Neural progenitor cell (in vitro differentiated cells): ENCODE results near the gene EXOC8. TPM values are rescaled to one million over a fixed set of nuclear protein-coding genes. Genes with fewer than 3 reads are reported as not detected.

ENCODE experiments used
- DNase-seq: peaks from one replicate; pipeline ENCODE4 v3.0.0-alpha.2; 2016; ENCODE audit warnings: low spot score
- H2AFZ ChIP-seq: fragments of 200-600 bp; sonication (generic); replicated peaks from 2 replicates; pipeline ENCODE4 v1.6.1; 2016; ENCODE audit warnings: antibody characterized with exemption
- H3F3A ChIP-seq: fragments of 200-600 bp; sonication (generic); 2 replicates; pipeline ENCODE4 v1.6.1; 2016; ENCODE audit warnings: antibody characterized with exemption, low read depth
- H3K27ac ChIP-seq: fragments of 200-600 bp; sonication (generic); 2 replicates; pipeline ENCODE4 v1.5.1; 2016; ENCODE audit warnings: mild to moderate bottlenecking
- H3K27me3 ChIP-seq: fragments of 200-600 bp; sonication (generic); 2 replicates; pipeline ENCODE4 v1.6.1; 2016; ENCODE audit warnings: mild to moderate bottlenecking, moderate library complexity
- H3K36me3 ChIP-seq: fragments of 200-600 bp; sonication (generic); 2 replicates; pipeline ENCODE4 v1.5.1; 2016
- H3K4me1 ChIP-seq: fragments of 200-600 bp; sonication (generic); 2 replicates; pipeline ENCODE4 v1.6.1; 2016; ENCODE audit warnings: mixed run types
- H3K4me2 ChIP-seq: fragments of 200-600 bp; sonication (generic); 2 replicates; pipeline ENCODE4 v1.6.1; 2016
- H3K4me3 ChIP-seq: fragments of 200-600 bp; sonication (generic); 2 replicates; pipeline ENCODE4 v1.5.1; 2016
- H3K79me2 ChIP-seq: fragments of 200-600 bp; sonication (generic); 2 replicates; pipeline ENCODE4 v1.6.1; 2016; ENCODE audit warnings: low read depth
- H3K9ac ChIP-seq: fragments of 200-600 bp; sonication (generic); 2 replicates; pipeline ENCODE4 v1.6.1; 2016
- H3K9me3 ChIP-seq: fragments of 200-600 bp; sonication (generic); 2 replicates; pipeline ENCODE4 v1.5.1; 2016; ENCODE audit warnings: low read depth
- H4K20me1 ChIP-seq: fragments of 200-600 bp; sonication (generic); 2 replicates; pipeline ENCODE4 v1.6.1; 2016; ENCODE audit warnings: low read depth
- H3K27ac Mint-ChIP-seq: 3 replicates; pipeline ENCODE4 v1.8.0; 2021; ENCODE audit warnings: mixed read lengths
- H3K27me3 Mint-ChIP-seq: 2 replicates; pipeline ENCODE4 v1.8.0; 2022; ENCODE audit warnings: low read depth, mild to moderate bottlenecking, inconsistent platforms, moderate library complexity, mixed read lengths; ENCODE audit not compliant: insufficient read depth
- H3K36me3 Mint-ChIP-seq: 3 replicates; pipeline ENCODE4 v1.8.0; 2021; ENCODE audit warnings: mixed read lengths
- H3K4me1 Mint-ChIP-seq: 3 replicates; pipeline ENCODE4 v1.8.0; 2021; ENCODE audit warnings: mixed read lengths
- H3K4me3 Mint-ChIP-seq: 3 replicates; pipeline ENCODE4 v1.8.0; 2021; ENCODE audit warnings: mild to moderate bottlenecking, moderate library complexity, mixed read lengths
- H3K9me3 Mint-ChIP-seq: 3 replicates; pipeline ENCODE4 v1.8.0; 2020; ENCODE audit warnings: mixed read lengths
- EZH2 ChIP-seq: fragments of 200-600 bp; sonication (generic); IDR thresholded peaks from 2 replicates; pipeline ENCODE4 v1.6.1; 2017; ENCODE audit warnings: antibody characterized with exemption, mild to moderate bottlenecking, moderate library complexity
- EZH2phosphoT487 ChIP-seq: fragments of 200-600 bp; sonication (generic); IDR thresholded peaks from 2 replicates; pipeline ENCODE4 v1.6.1; 2017; ENCODE audit warnings: antibody characterized with exemption
- total RNA-seq: library from RNA; depleted of rRNA; stranded (reverse); fragments of >200 nt; gene quantifications from 2 replicates; pipeline ENCODE4 v1.2.3, GENCODE V29; 2015; ENCODE audit warnings: low replicate concordance
- TF ChIP-seq, protein P1 (sequence below): fragments of 200-600 bp; sonication (generic); IDR thresholded peaks from 2 replicates; pipeline ENCODE4 v1.5.1; 2017; ENCODE audit warnings: antibody characterized with exemption, mild to moderate bottlenecking

The EXOC8 gene
- total RNA-seq, 1 donor from 2014 or later, result 11.8 TPM

- no peak overlapping the region for H2AFZ ChIP-seq
- TF ChIP-seq EZH2 (no peak), EZH2phosphoT487 (no peak)
- TF ChIP-seq, protein P1, sequence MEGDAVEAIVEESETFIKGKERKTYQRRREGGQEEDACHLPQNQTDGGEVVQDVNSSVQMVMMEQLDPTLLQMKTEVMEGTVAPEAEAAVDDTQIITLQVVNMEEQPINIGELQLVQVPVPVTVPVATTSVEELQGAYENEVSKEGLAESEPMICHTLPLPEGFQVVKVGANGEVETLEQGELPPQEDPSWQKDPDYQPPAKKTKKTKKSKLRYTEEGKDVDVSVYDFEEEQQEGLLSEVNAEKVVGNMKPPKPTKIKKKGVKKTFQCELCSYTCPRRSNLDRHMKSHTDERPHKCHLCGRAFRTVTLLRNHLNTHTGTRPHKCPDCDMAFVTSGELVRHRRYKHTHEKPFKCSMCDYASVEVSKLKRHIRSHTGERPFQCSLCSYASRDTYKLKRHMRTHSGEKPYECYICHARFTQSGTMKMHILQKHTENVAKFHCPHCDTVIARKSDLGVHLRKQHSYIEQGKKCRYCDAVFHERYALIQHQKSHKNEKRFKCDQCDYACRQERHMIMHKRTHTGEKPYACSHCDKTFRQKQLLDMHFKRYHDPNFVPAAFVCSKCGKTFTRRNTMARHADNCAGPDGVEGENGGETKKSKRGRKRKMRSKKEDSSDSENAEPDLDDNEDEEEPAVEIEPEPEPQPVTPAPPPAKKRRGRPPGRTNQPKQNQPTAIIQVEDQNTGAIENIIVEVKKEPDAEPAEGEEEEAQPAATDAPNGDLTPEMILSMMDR, result no peak
- no peaks in the 10 kb centered on the region for H3K79me2 ChIP-seq
- no peaks in the 10 kb centered on the region for H3F3A ChIP-seq
- H3K27ac Mint-ChIP-seq, result no peak overlapping the region
- no peaks in the 10 kb centered on the region for H3K4me1 ChIP-seq
- no peak overlapping the region for H3K4me3 ChIP-seq
- no peaks in the 10 kb centered on the region for H3K9me3 ChIP-seq
- H3K27me3 Mint-ChIP-seq, result peaks cover 5% of the 10 kb centered on the region
- no peak overlapping the region for H3K9ac ChIP-seq
- no peak for DNase-seq
- no peaks in the 10 kb centered on the region for H3K9me3 Mint-ChIP-seq
- H3K36me3 ChIP-seq, result no peaks in the 10 kb centered on the region
- H3K4me2 ChIP-seq, result no peak overlapping the region
- no peak overlapping the region for H3K4me3 Mint-ChIP-seq
- no peaks in the 10 kb centered on the region for H3K27me3 ChIP-seq
- no peaks in the 10 kb centered on the region for H3K4me1 Mint-ChIP-seq
- no peaks in the 10 kb centered on the region for H4K20me1 ChIP-seq
- no peak overlapping the region for H3K27ac ChIP-seq
- no peaks in the 10 kb centered on the region for H3K36me3 Mint-ChIP-seq
Measured at GRCh38 chr1:231322880-231323530, 14.6 kb downstream of the EXOC8 start.

- Histone ChIP-seq H3K9ac (no peak overlapping the region), H3K4me2 (no peak overlapping the region), H3F3A (no peaks in the 10 kb centered on the region), H3K36me3 (no peaks in the 10 kb centered on the region), H4K20me1 (no peaks in the 10 kb centered on the region), H3K4me1 (no peaks in the 10 kb centered on the region), H3K27me3 (no peaks in the 10 kb centered on the region), H3K9me3 (no peaks in the 10 kb centered on the region), H2AFZ (no peak overlapping the region), H3K79me2 (no peaks in the 10 kb centered on the region), H3K27ac (no peak overlapping the region), H3K4me3 (no peak overlapping the region)
- Mint-ChIP-seq H3K36me3 (no peaks in the 10 kb centered on the region), H3K27me3 (peaks cover 5% of the 10 kb centered on the region), H3K4me1 (no peaks in the 10 kb centered on the region), H3K27ac (no peak overlapping the region), H3K4me3 (no peak overlapping the region), H3K9me3 (no peaks in the 10 kb centered on the region)
- TF ChIP-seq EZH2phosphoT487 (no peak), EZH2 (no peak)
- TF ChIP-seq, protein P1, result no peak
- no peak for DNase-seq
Measured at GRCh38 chr1:231319080-231319479, 18.6 kb downstream of the EXOC8 start.

DNA sequence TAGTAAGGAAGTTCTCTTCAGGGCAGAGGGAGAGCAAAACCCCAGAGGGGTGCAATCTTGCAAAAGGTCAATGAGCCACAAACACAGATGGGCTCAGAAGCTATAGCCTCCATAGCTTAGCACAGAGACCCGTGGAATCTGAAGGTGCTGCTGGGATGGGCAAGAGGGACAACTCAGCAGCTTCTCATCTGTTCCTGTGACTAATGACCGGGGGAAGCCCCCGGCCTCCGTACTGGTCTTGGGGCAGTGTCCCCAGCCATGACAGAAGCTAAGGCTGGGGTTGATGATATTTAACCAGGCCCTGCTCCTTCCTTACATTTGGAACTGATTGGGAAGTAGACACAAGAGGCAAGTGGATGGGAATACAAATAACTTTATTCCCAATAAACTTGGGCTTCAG lies 19.1 kb downstream of the EXOC8 start:
- Histone ChIP-seq H3K9me3 (no peaks in the 10 kb centered on the region), H2AFZ (no peak overlapping the region), H3K4me3 (no peak overlapping the region), H3K4me2 (no peak overlapping the region), H3K27ac (no peak overlapping the region), H3K27me3 (no peaks in the 10 kb centered on the region), H4K20me1 (no peaks in the 10 kb centered on the region), H3K79me2 (no peaks in the 10 kb centered on the region), H3K9ac (no peak overlapping the region), H3K36me3 (no peaks in the 10 kb centered on the region), H3K4me1 (no peaks in the 10 kb centered on the region), H3F3A (no peaks in the 10 kb centered on the region)
- Mint-ChIP-seq H3K36me3 (no peaks in the 10 kb centered on the region), H3K9me3 (no peaks in the 10 kb centered on the region), H3K27ac (no peak overlapping the region), H3K27me3 (peaks cover 5% of the 10 kb centered on the region), H3K4me3 (no peak overlapping the region), H3K4me1 (no peaks in the 10 kb centered on the region)
- TF ChIP-seq, protein P1, result no peak
- no peak for TF ChIP-seq EZH2
- no peak for DNase-seq
